Neural progenitor cell (in vitro differentiated cells): Measurements from ENCODE around the gene HOXA5.
A peak's percentile ranks its signal among the peaks of the same experiment; 100 is the strongest.

ENCODE experiments used
- CTCF ChIP-seq: fragments of 200-600 bp; sonication (generic); IDR thresholded peaks from 2 replicates; pipeline ENCODE4 v1.5.1; 2017; ENCODE audit warnings: antibody characterized with exemption, mild to moderate bottlenecking
- EZH2phosphoT487 ChIP-seq: fragments of 200-600 bp; sonication (generic); IDR thresholded peaks from 2 replicates; pipeline ENCODE4 v1.6.1; 2017; ENCODE audit warnings: antibody characterized with exemption

- no peak for TF ChIP-seq CTCF
- peak; percentile 99 for TF ChIP-seq EZH2phosphoT487
These were observed 28.1 kb downstream of the HOXA5 start for GRCh38 chr7:27115221-27116026.
